Myocyte (in vitro differentiated cells): ENCODE measurements around the gene CATSPER1. TPM values are rescaled to one million over a fixed set of nuclear protein-coding genes. Genes with fewer than 3 reads are reported as not detected.

Experiments used
- DNase-seq: peaks from one replicate; pipeline ENCODE4 v3.0.0-alpha.2; 2012; ENCODE audit warnings: low read depth
- total RNA-seq: library from RNA; depleted of rRNA; stranded (reverse); fragments of >200 nt; gene quantifications from 2 replicates; pipeline ENCODE4 v1.2.3, GENCODE V29; 2014

Gene CATSPER1
- total RNA-seq, 1 donor from 2014 or later, result not detected

- no peak for DNase-seq
These were observed 52.7 kb downstream of the CATSPER1 start for GRCh38 chr11:65973439-65974110.

DNA sequence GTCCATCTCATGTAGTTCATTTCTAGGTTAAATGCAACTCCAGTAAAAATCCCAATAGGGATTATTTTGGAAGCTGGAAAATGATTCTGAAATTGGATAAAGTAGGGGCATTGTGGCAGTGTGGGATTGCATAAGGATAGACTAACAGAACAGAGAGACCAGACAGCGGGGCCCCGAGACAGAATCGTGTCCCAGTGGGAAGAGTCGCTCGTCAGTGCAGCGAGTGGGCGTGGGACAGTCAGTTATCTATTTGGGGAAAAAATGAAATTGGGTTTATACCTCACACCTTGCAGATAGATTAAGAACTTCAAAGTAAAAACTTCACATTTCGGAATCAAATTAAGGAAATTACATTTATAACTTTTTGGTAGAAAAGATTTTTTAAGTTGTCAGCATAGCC lies 54.2 kb downstream of the CATSPER1 start:
- no peak for DNase-seq

- DNase-seq, result peak; percentile 44
These were observed 57.4 kb downstream of the CATSPER1 start for GRCh38 chr11:65968600-65969482.

DNA sequence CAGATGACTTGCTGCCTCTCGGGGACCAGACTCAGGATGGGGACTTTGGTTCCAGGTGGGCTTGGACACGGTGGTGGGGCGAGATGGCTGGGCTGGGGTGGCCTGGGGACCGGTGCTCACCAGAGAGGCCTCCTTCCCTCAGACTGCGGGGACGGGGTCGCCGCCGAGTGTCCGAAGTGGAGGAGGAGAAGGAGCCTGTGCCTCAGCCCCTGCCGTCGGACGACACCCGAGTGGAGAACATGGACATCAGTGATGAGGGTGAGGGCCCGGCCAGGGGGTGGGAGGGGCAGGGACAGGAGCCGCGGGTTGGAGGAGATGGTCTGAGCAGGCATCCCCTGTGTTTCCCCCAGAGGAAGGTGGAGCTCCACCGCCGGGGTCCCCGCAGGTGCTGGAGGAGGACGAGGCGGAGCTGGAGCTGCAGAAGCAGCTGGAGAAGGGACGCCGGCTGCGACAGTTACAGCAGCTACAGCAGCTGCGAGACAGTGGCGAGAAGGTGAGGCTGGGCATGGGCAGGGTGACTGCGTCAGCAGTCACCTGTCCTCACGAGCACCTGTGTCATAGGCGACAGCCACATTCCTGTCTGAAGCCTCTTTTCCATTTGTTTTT lies 58.8 kb downstream of the CATSPER1 start:
- no peak for DNase-seq

Other genes starting within 250 kb of the CATSPER1 start
- 9.8 and 10.2 TPM in 2 replicates for gene AP5B1, start 245.5 kb downstream of the CATSPER1 start, total RNA-seq
- not detected in 2 replicates for gene OVOL1, start 239.4 kb downstream of the CATSPER1 start, total RNA-seq
- 0.36 and 0.40 TPM in 2 replicates for gene SNX32, start 192.5 kb downstream of the CATSPER1 start, total RNA-seq
- gene CFL1, start 168.3 kb downstream of the CATSPER1 start, total RNA-seq, result 748 and 837 TPM in 2 replicates
- 46.8 and 47.6 TPM in 2 replicates for gene MUS81, start 166.0 kb downstream of the CATSPER1 start, total RNA-seq
- gene EFEMP2, start 153.7 kb downstream of the CATSPER1 start, total RNA-seq, result 124 and 141 TPM in 2 replicates
- gene CTSW, start 146.6 kb downstream of the CATSPER1 start, total RNA-seq, result not detected in 2 replicates
- 92.4 and 103 TPM in 2 replicates for gene FIBP, start 138.0 kb downstream of the CATSPER1 start, total RNA-seq
- 76.4 and 102 TPM in 2 replicates for gene CCDC85B, start 135.8 kb downstream of the CATSPER1 start, total RNA-seq
- 7.5 and 11.6 TPM in 2 replicates for gene FOSL1, start 126.1 kb downstream of the CATSPER1 start, total RNA-seq
- 30.5 and 36.2 TPM in 2 replicates for gene C11orf68, start 107.4 kb downstream of the CATSPER1 start, total RNA-seq
- gene DRAP1, start 107.1 kb downstream of the CATSPER1 start, total RNA-seq, result 133 and 165 TPM in 2 replicates
- not detected in 2 replicates for gene TSGA10IP, start 81.0 kb downstream of the CATSPER1 start, total RNA-seq
- gene SART1, start 64.7 kb downstream of the CATSPER1 start, total RNA-seq, result 32.3 and 39.2 TPM in 2 replicates
- 39.4 and 41.3 TPM in 2 replicates for gene EIF1AD, start 24.3 kb downstream of the CATSPER1 start, total RNA-seq
- 59.3 and 67.2 TPM in 2 replicates for gene BANF1, start 24.0 kb downstream of the CATSPER1 start, total RNA-seq
- gene CST6, start 14.5 kb downstream of the CATSPER1 start, total RNA-seq, result 1.9 TPM in 1 of 2 replicates, not detected in the other
- gene GAL3ST3, start 22.7 kb upstream of the CATSPER1 start, total RNA-seq, result not detected in 2 replicates
- gene SF3B2, start 25.9 kb upstream of the CATSPER1 start, total RNA-seq, result 115 and 134 TPM in 2 replicates
- 25.4 and 26.6 TPM in 2 replicates for gene PACS1, start 43.8 kb upstream of the CATSPER1 start, total RNA-seq
- 37.6 and 49.9 TPM in 2 replicates for gene KLC2, start 231.2 kb upstream of the CATSPER1 start, total RNA-seq
- 143 and 146 TPM in 2 replicates for gene RAB1B, start 242.2 kb upstream of the CATSPER1 start, total RNA-seq